Subcutaneous adipose tissue (tissue), 4 donors: ENCODE results near the gene SFSWAP. TPM values are rescaled to one million over a fixed set of nuclear protein-coding genes. Genes with fewer than 3 reads are reported as not detected.

Experiments used
- total RNA-seq, 4 donors: library from RNA; depleted of rRNA; stranded (reverse); fragments of >200 nt; gene quantifications; one replicate each; pipeline ENCODE4 v1.1.0, GENCODE V29; 2016
- TF ChIP-seq, protein P1 (sequence below): fragments of 450-650 bp; IDR thresholded peaks from one replicate; pipeline ENCODE4 v1.5.1; 2016; ENCODE audit warnings: low read depth, mild to moderate bottlenecking, control low read depth, antibody characterized with exemption, moderate library complexity

SFSWAP gene
- total RNA-seq, 4 donors from 2014 or later: 31.6 to 50.5 (median 42.0) TPM

DNA sequence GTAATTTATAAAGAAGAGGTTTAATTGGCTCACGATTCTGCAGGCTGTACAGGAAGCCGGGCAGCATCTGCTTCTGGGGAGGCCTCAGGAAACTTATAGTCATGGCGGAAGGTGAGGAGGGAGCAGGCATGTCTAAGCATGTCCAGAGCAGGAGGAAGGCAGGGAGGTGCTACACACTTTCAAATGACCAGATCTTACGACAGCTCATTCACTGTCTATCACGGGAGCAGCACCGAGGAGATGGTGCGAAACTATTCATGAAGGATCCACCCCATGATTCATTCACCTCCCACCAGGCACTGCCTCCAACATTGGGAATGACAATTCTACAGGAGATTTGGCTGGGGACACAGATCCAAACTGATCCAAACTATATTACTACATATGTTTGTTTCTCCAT is 10.0 kb downstream of the SFSWAP start:
- TF ChIP-seq, protein P1, sequence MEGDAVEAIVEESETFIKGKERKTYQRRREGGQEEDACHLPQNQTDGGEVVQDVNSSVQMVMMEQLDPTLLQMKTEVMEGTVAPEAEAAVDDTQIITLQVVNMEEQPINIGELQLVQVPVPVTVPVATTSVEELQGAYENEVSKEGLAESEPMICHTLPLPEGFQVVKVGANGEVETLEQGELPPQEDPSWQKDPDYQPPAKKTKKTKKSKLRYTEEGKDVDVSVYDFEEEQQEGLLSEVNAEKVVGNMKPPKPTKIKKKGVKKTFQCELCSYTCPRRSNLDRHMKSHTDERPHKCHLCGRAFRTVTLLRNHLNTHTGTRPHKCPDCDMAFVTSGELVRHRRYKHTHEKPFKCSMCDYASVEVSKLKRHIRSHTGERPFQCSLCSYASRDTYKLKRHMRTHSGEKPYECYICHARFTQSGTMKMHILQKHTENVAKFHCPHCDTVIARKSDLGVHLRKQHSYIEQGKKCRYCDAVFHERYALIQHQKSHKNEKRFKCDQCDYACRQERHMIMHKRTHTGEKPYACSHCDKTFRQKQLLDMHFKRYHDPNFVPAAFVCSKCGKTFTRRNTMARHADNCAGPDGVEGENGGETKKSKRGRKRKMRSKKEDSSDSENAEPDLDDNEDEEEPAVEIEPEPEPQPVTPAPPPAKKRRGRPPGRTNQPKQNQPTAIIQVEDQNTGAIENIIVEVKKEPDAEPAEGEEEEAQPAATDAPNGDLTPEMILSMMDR: no peak

DNA sequence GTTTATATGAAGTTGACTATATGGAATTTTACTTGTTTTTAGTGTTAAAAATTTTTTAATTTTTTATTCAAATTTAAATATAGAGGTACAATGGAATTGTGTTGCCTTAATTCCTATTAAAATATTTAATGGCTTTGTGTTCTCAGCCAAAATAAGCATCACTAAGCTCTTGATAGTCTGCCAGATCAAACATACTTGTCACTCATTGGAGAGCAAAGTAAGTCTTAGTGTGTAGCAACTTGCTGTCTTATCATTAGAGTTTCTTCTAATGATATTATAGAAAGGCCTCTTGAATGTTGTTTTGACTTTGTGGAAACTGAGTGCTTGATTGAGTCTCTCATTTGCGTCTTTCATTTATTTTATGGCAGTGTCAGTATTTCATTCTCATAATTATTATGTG is 10.7 kb downstream of the SFSWAP start:
- TF ChIP-seq, protein P1: no peak

DNA sequence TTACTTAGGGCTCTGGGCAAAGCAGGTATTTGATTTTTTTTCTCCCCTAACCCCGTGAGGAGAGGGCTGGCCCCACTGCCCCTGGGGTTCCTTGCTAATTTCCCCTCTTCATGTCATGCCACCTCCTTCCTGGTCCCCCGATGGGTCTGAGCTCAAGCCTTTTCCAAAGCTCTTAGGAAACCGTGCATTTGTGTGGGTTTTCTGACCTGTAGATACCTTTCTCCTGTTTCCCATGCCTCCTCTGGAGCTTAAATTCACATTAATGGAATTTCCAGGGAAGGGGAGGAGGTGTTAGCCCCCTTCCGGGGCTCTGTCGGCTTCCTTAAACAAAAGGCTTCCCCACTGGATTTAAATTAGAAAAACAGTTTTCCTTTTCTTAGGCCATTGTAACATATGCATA is 12.6 kb downstream of the SFSWAP start:
- TF ChIP-seq, protein P1: no peak

DNA sequence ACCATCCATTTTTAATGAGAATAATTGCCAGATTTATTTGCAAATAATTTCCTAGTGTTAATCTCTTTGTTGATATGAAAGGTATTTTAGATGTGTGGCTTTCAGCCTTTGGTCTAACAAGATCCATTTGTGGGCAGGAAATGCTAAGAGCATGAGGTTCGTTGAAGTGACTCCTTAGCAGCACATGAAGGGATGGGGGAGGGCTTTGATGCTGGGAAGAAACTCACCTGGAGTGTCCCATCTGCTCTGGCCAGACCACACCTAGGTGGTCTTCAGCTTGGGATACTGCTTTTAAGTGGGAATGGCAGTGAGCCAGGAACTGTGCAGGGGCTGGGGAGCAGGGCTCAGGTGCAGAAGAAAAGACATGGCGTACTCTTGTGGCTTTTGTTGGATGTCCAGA is 13.6 kb downstream of the SFSWAP start:
- TF ChIP-seq, protein P1: no peak

DNA sequence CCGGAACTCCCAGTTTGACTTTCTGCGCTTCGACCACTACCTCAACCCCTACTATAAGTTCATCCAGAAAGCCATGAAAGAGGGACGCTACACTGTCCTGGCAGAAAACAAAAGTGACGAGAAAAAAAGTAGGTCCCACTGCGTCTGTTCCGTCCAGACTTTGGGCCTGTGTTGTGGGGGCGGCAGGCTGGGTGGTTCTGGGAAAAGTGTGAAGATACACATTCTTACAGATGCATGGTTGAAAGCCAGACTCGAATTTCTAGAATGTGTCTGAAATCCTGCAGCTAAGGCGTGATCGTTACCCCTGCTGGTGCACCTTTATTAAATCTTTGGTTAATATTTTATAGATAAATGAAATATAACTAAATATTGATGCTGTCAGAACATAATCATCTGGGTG is 14.6 kb downstream of the SFSWAP start:
- TF ChIP-seq, protein P1: no peak

DNA sequence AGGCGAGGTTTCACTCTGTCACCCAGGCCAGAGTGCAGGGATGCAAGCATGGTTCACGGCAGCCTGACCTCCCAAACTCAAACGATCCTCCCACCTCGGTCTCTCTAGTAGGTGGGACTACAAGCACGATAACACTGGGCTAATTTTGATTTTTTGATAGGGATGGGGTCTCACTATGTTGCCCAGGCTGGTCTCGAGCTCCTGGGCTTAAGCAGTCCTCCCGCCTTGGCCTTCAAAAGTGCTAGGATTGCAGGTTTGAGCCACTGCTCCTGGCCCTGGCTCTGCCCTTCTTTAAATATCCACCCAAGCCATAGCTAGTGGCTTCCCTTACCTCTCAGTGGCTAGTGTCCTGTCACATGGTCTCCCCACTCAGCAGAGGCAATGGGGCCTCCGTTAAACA is 17.8 kb downstream of the SFSWAP start:
- TF ChIP-seq, protein P1: no peak

DNA sequence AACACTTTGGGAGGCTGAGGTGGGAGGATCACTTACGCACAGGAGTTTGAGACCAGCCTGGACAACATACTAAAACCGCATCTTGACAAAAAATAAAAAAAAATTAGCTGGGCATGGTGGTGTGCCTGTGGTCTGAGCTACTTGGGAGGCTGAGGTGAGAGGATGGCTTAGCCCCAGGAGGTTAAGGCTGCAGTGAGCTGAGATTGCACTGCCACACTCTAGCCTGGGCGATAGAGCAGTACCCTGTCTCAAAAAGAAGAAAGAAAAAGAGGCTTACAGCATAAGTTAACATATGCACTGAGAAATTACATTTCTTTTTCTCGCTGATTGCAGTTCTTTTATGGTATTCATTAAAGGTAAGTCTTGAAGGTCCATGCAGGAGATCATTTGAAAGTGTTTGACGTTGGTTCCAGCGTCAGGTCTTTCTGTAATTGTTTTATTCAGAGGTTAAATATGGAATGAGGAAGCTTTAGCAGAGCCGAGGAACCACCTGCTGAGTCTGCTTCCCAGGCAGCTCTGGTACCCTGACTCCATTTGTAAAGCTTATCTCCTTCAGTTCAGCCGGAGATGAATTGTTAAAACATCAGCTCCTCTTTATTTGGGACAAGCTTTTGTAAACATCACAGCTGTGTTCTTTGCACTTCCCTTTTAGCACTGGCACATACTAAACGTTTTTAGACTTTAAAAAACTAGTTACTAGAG is 18.5 kb downstream of the SFSWAP start:
- TF ChIP-seq, protein P1: no peak
